Vagina (tissue), 2 donors: ENCODE results near the gene B4GALT2.

Source experiments
- CTCF ChIP-seq, 3 experiments: fragments of 450-650 bp in 2 of 3; fragments of 200-600 bp in 1 of 3; sonication (generic) in 1 of 3; IDR thresholded peaks; one replicate each; pipeline ENCODE4 v1.5.1; 2017 to 2019; ENCODE audit warnings: antibody characterized with exemption in 3 of 3, mild to moderate bottlenecking in 2 of 3, moderate library complexity in 2 of 3
- POLR2A ChIP-seq, 2 donors: fragments of 450-650 bp; IDR thresholded peaks; one replicate each; pipeline ENCODE4 v1.6.1; 2017; ENCODE audit warnings: antibody characterized with exemption in 2 of 2, mild to moderate bottlenecking in 2 of 2, moderate library complexity in 2 of 2
- POLR2AphosphoS5 ChIP-seq, 2 donors: sonication (generic); formaldehyde crosslinking; IDR thresholded peaks; one replicate each; pipeline ENCODE4 v1.9.0; 2017; ENCODE audit warnings: antibody characterized with exemption in 2 of 2, mild to moderate bottlenecking in 2 of 2, low read depth in 1 of 2; ENCODE audit not compliant: insufficient read depth in 1 of 2

GRCh38 chr1:43947874-43948437 is 31.1 kb upstream of the B4GALT2 start:
- TF ChIP-seq POLR2A (IDR thresholded peaks at IDR 0.05) (no peak), CTCF (IDR thresholded peaks at IDR 0.05) (no peak), POLR2AphosphoS5 (IDR thresholded peaks at IDR 0.05; ENCODE audit: insufficient read depth in 1 of 2, low read depth in 1 of 2) (no peak)
